ENCODE results near the gene GPR161. TPM values are rescaled to one million over a fixed set of nuclear protein-coding genes. Genes with fewer than 3 reads are reported as not detected.
A peak's percentile ranks its signal among the peaks of the same experiment; 100 is the strongest.

The GPR161 gene
- total RNA-seq, 1 experiment from 2014 or later, result 2.4 TPM

- H3K27ac ChIP-seq (ENCODE audit: low read length), result no peak overlapping the region
- H3K4me3 ChIP-seq (ENCODE audit: low read depth in 2 of 2, low read length in 2 of 2), result no peak overlapping the region
- POLR2A ChIA-PET, result no interaction called here
- H3K9me3 ChIP-seq (ENCODE audit: control insufficient read depth, insufficient read depth, low read depth, low read length), result no peaks in the 10 kb centered on the region
- BruUV-seq (replicated peaks), result no TSS peak
- no peaks in the 10 kb centered on the region for H3K27me3 ChIP-seq (ENCODE audit: control insufficient read depth, insufficient read depth, low read length)
- CTCF ChIA-PET, result no interaction called here
- ATAC-seq (no peak), DNase-seq (ENCODE audit: low read depth, low spot score) (no peak)
- in situ Hi-C loops (cut with HindIII; ENCODE audit: low pct_unique_long_range_greater_than_20kb, low sequenced_read_pairs), result no loop called here
- intact Hi-C loops (cut with micrococcal nuclease; ENCODE audit: unreplicated experiment), result no loop called here
- TF ChIP-seq REST (IDR thresholded peaks at IDR 0.05; ENCODE audit: insufficient read depth in 1 of 2, low read depth in 2 of 2, low read length in 1 of 2), result no peak
- TF ChIP-seq CTCF (IDR thresholded peaks at IDR 0.05), result peak; percentile 13; the same call in 1 of the 2 replicates
- TF ChIP-seq SIN3A (IDR thresholded peaks at IDR 0.05; ENCODE audit: borderline replicate concordance, insufficient read depth, low read depth, low read length), result no peak
- no peak for TF ChIP-seq TCF7L2 (IDR thresholded peaks at IDR 0.05; ENCODE audit: low read depth, low read length)
- no peak for TF ChIP-seq POLR2AphosphoS5 (IDR thresholded peaks at IDR 0.05; ENCODE audit: low read depth, low read length)
- H3K4me1 ChIP-seq (ENCODE audit: control insufficient read depth, insufficient read depth, low read length), result peaks cover 5% of the 10 kb centered on the region
- no peaks in the 10 kb centered on the region for H3K36me3 ChIP-seq (ENCODE audit: control insufficient read depth, insufficient read depth, low read length)
Observed at GRCh38 chr1:168086438-168086837, 50.3 kb downstream of the GPR161 start.

DNA sequence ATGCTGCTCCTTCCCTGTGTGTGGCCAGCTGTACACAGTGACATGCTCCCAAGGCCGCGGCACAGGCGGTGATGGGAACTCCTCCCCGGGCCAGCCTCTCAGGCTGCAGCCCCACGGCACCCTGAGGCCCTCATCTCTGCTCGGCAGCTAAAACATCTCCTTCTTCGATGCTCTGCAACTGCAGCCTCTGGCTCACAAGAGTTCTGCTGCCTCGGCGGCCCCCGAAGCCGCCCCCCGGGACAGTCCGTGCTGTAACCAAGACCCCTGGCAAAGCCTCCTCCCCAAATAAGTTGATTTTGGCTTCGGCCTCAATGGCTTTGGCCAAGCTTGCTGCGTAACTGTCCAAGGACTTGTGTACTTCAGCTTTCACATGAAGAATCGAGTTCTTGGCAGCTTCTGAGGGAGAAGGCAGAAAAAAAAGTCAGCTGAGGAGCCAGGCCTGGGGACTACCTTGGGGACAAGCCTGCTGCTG lies 51.3 kb downstream of the GPR161 start:
- intact Hi-C loops (cut with micrococcal nuclease; ENCODE audit: unreplicated experiment), result no loop called here

More for the DNA sequence above, 51.3 kb downstream of the GPR161 start:
- in situ Hi-C loops (cut with HindIII; ENCODE audit: low pct_unique_long_range_greater_than_20kb, low sequenced_read_pairs), result no loop called here
- Histone ChIP-seq H3K27ac (ENCODE audit: low read length) (no peak overlapping the region), H3K27me3 (ENCODE audit: control insufficient read depth, insufficient read depth, low read length) (no peaks in the 10 kb centered on the region), H3K9me3 (ENCODE audit: control insufficient read depth, insufficient read depth, low read depth, low read length) (no peaks in the 10 kb centered on the region), H3K4me1 (ENCODE audit: control insufficient read depth, insufficient read depth, low read length) (peaks cover 5% of the 10 kb centered on the region), H3K4me3 (ENCODE audit: low read depth in 2 of 2, low read length in 2 of 2) (no peak overlapping the region), H3K36me3 (ENCODE audit: control insufficient read depth, insufficient read depth, low read length) (no peaks in the 10 kb centered on the region)
- DNase-seq (ENCODE audit: low read depth, low spot score), result no peak
- TF ChIP-seq POLR2AphosphoS5 (IDR thresholded peaks at IDR 0.05; ENCODE audit: low read depth, low read length) (no peak), TCF7L2 (IDR thresholded peaks at IDR 0.05; ENCODE audit: low read depth, low read length) (no peak), CTCF (IDR thresholded peaks at IDR 0.05) (no peak), REST (IDR thresholded peaks at IDR 0.05; ENCODE audit: insufficient read depth in 1 of 2, low read depth in 2 of 2, low read length in 1 of 2) (no peak)
- BruUV-seq (replicated peaks), result no TSS peak
- ChIA-PET CTCF (interaction anchor here (0.5 to 0.8 kb wide), 5 partner anchors 23 to 245 kb away, joined by 3 to 5 read pairs (median 3); no protein-coding TSS in a partner anchor), POLR2A (no interaction called here)
- no peak for ATAC-seq
